GDM1 (cell line): ENCODE measurements around the gene KIAA0753.

ENCODE experiments used
- DNase-seq: peaks from one replicate; lab custom pipeline; 2025; lab: John Stamatoyannopoulos, UW

Gene KIAA0753

GRCh38 chr17:6569370-6570285 lies 70.9 kb downstream of the KIAA0753 start:
- no peak for DNase-seq

DNA sequence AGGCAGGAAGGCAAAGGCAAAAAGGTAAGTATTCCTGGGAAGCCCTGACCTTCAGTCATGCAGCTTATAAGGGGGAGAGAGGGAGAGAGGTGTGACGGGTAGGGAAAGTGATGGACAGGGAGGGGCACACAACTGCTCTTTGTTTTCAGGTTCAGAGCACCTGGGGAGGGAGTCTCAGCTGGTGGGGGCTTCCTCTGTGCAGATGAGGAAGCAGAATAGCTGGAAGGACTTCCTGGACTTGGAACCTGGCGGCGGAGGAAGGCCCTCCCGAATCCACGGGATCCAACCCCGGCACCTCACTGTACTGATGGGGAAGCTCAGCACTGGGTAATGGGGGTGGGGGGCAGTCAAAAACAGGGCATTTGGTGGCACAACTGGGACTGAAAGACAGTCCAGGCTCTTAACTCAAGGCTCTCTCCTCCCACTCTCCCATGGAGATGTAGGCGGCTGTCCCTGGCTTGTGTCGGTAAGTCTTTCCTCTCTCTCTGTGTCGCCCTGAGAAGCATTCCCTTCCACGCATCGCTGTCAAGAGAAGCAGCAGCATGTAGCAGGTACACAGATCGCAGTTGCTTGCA lies 72.2 kb downstream of the KIAA0753 start:
- no peak for DNase-seq

DNA sequence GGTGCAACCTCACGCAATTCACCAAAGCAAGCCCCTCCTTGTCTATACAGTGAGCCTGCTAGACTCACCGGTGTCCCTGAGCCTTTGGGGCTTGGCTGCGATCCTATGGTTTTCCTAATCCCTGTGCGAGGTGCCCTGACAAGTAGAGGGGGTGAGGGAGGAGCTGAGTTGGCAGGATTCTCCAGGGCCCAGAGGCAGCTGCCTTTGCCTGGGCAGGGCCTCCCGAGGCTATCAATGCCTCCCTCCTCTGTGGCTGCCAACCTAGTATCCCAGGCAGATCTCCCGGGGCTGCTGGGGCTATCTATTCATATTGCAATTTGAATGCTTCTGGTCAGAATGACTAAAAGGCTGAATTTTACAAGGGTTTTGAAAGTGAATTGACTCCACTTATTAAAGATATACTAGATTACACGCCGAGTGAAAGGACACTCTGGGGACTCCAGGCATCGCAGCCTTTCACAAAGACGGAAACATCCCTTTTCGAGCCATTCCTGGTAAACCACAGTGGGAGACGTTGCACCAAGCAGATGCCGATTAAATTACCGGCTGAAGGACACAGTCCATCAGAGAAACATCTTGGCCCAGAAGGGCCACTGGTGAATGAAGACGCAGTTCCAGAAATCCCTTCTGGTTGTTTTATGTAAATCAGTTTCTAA lies 72.9 kb downstream of the KIAA0753 start:
- no peak for DNase-seq

DNA sequence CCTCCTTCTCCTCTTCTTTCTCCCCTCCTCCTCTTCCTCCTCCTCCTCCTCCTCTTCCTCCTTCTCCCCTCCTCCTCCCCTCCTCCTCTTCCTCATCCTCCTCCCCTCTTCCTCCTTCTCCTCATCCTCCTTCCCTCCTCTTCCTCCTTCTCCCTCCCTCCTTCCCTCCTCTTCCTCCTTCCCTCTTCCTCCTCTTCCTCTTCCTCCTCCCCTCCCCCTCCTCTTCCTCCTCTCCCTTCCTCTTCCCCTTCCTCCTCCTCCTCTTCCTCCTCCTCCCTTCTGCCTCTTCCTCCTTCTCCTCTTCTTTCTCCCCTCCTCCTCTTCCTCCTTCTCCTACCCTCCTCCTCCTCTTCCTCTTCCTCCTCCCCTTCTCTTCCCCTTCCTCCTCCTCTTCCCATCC lies 79.1 kb downstream of the KIAA0753 start:
- no peak for DNase-seq

DNA sequence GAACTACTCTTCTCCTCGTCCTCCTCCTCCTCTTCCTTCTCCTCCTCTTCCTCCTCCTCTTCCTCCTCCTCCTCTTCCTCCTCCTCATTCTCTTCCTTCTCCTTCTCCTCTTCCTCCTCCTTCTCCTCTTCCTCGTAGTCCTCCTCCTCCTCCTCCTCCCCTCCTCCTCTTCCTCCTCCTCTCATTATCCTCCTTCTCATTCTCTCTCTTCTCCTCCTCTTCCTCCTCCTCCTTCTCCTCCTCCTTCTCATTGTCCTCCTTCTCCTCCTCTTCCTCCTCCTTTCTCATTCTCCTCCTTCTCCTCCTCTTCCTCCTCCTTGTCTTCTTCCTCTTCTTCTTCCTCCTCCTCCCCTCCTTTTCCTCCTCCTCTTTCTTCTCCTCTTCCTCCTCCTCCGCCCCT lies 80.0 kb downstream of the KIAA0753 start:
- no peak for DNase-seq

- DNase-seq = no peak
Observed at GRCh38 chr17:6559753-6560215, 80.7 kb downstream of the KIAA0753 start.

DNA sequence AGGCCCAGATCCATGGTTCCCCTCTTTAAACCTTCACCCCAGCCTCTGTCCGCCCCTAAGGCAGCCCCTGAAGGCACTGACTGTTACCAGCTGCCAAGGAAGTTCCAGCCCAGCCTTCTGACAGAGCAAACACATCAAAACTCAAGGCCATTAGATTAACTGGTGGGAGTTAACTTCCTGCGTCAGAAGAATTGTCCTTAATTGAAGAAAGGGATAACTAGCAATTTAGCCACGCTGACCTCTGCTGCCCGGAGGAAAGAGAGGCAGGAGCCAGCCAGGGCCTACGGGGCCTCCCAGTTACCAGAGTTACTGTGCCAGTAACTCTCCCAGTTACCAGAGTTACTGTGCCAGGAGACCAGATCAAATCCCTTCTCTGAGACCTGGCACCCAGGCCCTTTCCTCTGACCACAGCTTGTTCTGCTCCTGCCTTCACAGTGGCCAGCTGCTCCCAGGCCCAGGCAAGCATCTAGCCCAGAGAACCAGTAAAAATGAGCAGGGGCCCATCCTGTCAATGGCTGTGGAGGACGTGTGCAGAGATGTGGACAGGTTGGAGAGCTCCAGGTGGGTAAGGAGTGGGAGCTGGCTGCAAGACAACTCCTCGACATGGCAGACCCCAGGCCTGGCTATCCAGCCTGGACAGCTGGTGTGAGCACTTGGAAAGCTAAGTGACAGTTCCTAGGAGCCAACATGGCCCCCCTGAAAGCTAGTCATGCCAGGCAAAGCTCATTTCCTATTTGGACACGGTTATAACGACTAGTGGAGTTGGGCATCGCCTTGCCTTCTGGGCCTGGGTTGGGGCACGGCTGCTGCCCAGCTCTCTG lies 81.4 kb downstream of the KIAA0753 start:
- DNase-seq = no peak

DNA sequence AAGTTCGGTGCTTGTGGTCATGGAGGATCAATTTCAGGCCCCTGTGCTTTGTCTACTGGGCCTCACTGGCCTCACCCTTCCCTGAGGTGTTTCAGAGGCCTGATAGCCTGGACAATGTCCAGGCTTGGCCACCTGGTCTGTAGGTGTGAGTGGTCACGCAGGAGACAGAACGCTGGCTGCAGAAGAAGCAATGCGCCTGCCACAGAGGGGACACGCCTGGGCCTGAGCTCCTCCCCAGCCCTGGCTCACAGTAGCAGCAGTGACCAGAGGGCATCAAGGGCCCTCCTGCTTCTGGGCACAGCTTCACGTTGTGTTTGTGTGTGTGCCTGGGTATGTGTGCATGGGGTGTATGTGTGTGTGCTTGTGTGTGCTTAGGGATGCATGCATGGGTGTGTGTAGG lies 82.2 kb downstream of the KIAA0753 start:
- DNase-seq = no peak

GRCh38 chr17:6557040-6557438 lies 83.5 kb downstream of the KIAA0753 start:
- DNase-seq = no peak

- no peak for DNase-seq
Observed at GRCh38 chr17:6556121-6557039, 84.1 kb downstream of the KIAA0753 start, which contains the start of gene PITPNM3. PITPNM3 (minus strand) TSS chr17:6556555; CDS start chr17:6556406, 149 bp downstream.

- DNase-seq = no peak
Observed at GRCh38 chr17:6555331-6556120, 85.0 kb downstream of the KIAA0753 start.

GRCh38 chr17:6554871-6555330 lies 85.6 kb downstream of the KIAA0753 start:
- no peak for DNase-seq

DNA sequence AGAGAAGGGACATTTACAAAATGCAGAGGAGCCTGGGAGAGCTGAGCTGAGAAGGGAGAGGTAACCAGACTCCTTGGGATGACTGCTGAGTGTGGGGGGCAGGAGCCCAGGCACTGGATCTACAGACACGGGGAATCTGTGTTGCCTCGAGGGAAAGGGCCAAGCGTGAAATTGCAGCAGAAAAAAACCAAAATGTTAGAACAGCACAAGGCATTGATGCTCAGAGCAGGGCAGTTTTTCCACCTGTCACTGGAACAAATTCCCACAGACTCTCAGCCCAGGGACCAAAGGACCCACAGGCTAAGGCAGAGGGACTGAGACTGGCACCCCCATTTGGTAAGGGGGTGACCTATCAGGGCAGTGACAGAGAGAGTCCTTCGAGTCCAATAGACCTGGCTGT lies 86.2 kb downstream of the KIAA0753 start:
- DNase-seq = no peak

- DNase-seq = no peak
Observed at GRCh38 chr17:6551869-6552531, 88.5 kb downstream of the KIAA0753 start.

- DNase-seq = no peak
Observed at GRCh38 chr17:6551356-6551755, 89.2 kb downstream of the KIAA0753 start.

- no peak for DNase-seq
Observed at GRCh38 chr17:6549384-6550036, 91.0 kb downstream of the KIAA0753 start.

- DNase-seq = no peak
Observed at GRCh38 chr17:6548578-6549330, 91.8 kb downstream of the KIAA0753 start.

DNA sequence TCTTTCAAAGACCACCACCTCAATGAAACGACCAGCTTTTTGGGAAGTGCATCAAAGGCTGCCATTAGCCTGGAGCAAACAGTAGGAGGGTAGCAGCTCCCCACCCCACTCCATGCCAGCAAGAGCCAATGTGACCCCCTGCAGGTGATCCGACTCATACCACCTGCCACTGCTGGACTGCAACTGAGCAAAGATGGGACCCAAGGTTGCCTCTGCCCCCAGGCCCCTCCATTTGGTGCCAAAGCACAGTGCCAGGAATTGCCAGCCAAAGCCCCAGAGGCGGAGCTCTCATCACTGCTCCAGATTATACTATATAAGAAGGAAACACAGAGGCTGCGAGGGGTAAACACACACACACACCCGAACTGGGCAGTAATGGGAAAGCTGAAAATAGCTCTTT lies 92.5 kb downstream of the KIAA0753 start:
- no peak for DNase-seq
